ENCODE data around the gene ENO2.
"Not testable (repeated sequence)": the region's sequence is repeated elsewhere in the genome, so short reads cannot be mapped to it uniquely, and the experiment has no call there.

DNA sequence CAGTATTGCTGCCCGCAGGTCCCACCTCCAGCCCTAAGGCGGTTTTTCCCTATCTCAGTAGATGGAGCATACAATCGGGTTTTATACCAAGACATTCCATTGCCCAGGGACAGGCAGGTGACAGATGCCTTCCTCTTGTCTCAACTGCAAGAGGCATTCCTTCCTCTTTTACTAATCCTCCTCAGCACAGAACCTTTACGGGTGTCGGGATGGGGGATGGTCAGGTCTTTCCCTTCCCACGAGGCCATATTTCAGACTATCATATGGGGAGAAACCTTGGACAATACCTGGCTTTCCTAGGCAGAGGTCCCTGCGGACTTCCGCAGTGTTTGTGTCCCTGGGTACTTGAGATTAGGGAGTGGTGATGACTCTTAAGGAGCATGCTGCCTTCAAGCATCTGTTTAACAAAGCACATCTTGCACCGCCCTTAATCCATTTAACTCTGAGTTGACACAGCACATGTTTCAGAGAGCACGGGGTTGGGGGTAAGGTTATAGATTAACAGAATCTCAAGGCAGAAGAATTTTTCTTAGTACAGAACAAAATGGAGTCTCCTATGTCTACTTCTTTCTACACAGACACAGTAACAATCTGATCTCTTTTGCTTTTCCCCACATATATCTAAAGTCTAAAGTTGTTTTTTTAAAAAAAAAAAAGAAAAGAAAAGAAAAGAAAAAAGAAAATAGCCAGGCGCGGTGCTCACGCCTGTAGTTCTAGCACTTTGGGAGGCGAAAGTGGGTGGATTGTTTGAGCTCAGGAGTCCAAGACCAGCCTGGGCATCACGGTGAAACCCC is 28.0 kb upstream of the ENO2 start:
- TF ChIP-seq POLR2A, POLR2AphosphoS5 (IDR thresholded peaks at IDR 0.05): not testable (repeated sequence)
- TF ChIP-seq, protein P1, sequence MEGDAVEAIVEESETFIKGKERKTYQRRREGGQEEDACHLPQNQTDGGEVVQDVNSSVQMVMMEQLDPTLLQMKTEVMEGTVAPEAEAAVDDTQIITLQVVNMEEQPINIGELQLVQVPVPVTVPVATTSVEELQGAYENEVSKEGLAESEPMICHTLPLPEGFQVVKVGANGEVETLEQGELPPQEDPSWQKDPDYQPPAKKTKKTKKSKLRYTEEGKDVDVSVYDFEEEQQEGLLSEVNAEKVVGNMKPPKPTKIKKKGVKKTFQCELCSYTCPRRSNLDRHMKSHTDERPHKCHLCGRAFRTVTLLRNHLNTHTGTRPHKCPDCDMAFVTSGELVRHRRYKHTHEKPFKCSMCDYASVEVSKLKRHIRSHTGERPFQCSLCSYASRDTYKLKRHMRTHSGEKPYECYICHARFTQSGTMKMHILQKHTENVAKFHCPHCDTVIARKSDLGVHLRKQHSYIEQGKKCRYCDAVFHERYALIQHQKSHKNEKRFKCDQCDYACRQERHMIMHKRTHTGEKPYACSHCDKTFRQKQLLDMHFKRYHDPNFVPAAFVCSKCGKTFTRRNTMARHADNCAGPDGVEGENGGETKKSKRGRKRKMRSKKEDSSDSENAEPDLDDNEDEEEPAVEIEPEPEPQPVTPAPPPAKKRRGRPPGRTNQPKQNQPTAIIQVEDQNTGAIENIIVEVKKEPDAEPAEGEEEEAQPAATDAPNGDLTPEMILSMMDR (IDR thresholded peaks at IDR 0.05): not testable (repeated sequence)
